K562 (cell line): Measurements from ENCODE around the gene KMT2E. TPM values are rescaled to one million over a fixed set of nuclear protein-coding genes. Genes with fewer than 3 reads are reported as not detected.

Source experiments
- ADNP ChIP-seq: fragments of 200-800 bp; sonication (Bioruptor generic); IDR thresholded peaks from 2 replicates; pipeline ENCODE4 v1.6.1; 2016; ENCODE audit warnings: missing genetic modification characterization, missing compliant biosample characterization
- BRCA1 ChIP-seq, 2 experiments: fragments of 450-650 bp in 1 of 2; sonication (generic) in 1 of 2; formaldehyde crosslinking in 1 of 2; IDR thresholded peaks; 2 replicates each; pipeline versions ENCODE4 v1.5.0 to v1.6.1; 2017 to 2020; ENCODE audit warnings: mild to moderate bottlenecking in 1 of 2, missing genetic modification reagents in 1 of 2
- CHD4 ChIP-seq: fragments of 200-600 bp; sonication (generic); IDR thresholded peaks from 3 replicates; pipeline ENCODE4 v1.6.1; 2012; ENCODE audit warnings: low read depth, mild to moderate bottlenecking, mixed read lengths, low read length, inconsistent platforms; ENCODE audit not compliant: insufficient read depth, insufficient replicate concordance, poor library complexity, severe bottlenecking
- MEIS2 ChIP-seq: fragments of 450-650 bp; IDR thresholded peaks from 2 replicates; pipeline ENCODE4 v1.6.1; 2014; ENCODE audit warnings: mild to moderate bottlenecking; ENCODE audit not compliant: partially characterized antibody
- PHB2 ChIP-seq: fragments of 450-650 bp; IDR thresholded peaks from 2 replicates; pipeline ENCODE4 v1.6.1; 2017; ENCODE audit warnings: low read depth
- RBM15 ChIP-seq: fragments of 200-400 bp; formaldehyde crosslinking; IDR thresholded peaks from 2 replicates; pipeline ENCODE4 v1.6.1; 2018; ENCODE audit warnings: mild to moderate bottlenecking, low read length, moderate library complexity; ENCODE audit not compliant: insufficient read depth
- RERE ChIP-seq: sonication (generic); formaldehyde crosslinking; IDR thresholded peaks from 2 replicates; pipeline ENCODE4 v1.8.0; 2023; ENCODE audit warnings: missing genetic modification reagents, mild to moderate bottlenecking, borderline replicate concordance
- SIRT6 ChIP-seq: IDR thresholded peaks from one replicate; pipeline ENCODE4 v1.6.1; 2012; ENCODE audit warnings: low read depth, mild to moderate bottlenecking, control low read depth, inconsistent platforms, low read length, moderate library complexity
- TCF7 ChIP-seq: sonication (generic); IDR thresholded peaks from 2 replicates; pipeline ENCODE4 v1.6.1; 2016; ENCODE audit warnings: antibody characterized with exemption, borderline replicate concordance
- TCFL5 ChIP-seq: fragments of 250-450 bp; sonication (Bioruptor Pico); conservative IDR thresholded peaks from 2 replicates; pipeline ENCODE4 v1.6.1; 2021; ENCODE audit warnings: mild to moderate bottlenecking, moderate library complexity, matching md5 sums
- WHSC1 ChIP-seq: IDR thresholded peaks from one replicate; pipeline ENCODE4 v1.6.1; 2012; ENCODE audit warnings: low read length, control low read depth, inconsistent platforms
- ZFP36 ChIP-seq: fragments of 150-350 bp; IDR thresholded peaks from 2 replicates; pipeline ENCODE4 v1.6.1; 2018; ENCODE audit warnings: low read length, low read depth; ENCODE audit not compliant: partially characterized antibody
- ZNF197 ChIP-seq: fragments of 200-800 bp; sonication (Bioruptor generic); IDR thresholded peaks from 2 replicates; pipeline ENCODE4 v1.6.1; 2016; ENCODE audit warnings: low read depth, missing genetic modification characterization, missing compliant biosample characterization
- ZNF584 ChIP-seq: fragments of 200-800 bp; sonication (Bioruptor generic); IDR thresholded peaks from 2 replicates; pipeline ENCODE4 v1.6.1; 2016; ENCODE audit warnings: low read depth, mild to moderate bottlenecking, missing genetic modification characterization, missing compliant biosample characterization
- ZNF695 ChIP-seq: fragments of 450-650 bp; formaldehyde crosslinking; IDR thresholded peaks from 2 replicates; pipeline ENCODE4 v1.4.0; 2020; ENCODE audit warnings: mild to moderate bottlenecking, moderate library complexity
- ZSCAN32 ChIP-seq: fragments of 450-650 bp; formaldehyde crosslinking; IDR thresholded peaks from 2 replicates; pipeline ENCODE4 v1.4.0; 2020; ENCODE audit warnings: mild to moderate bottlenecking, moderate library complexity
- polyA plus RNA-seq, 8 experiments: library from polyadenylated mRNA; depleted of rRNA in 4 of 8; stranded (reverse) in 5 of 8; unstranded in 3 of 8; fragments of >200 nt; fragmentation: Nextera tagmentation in 2 of 8; fragmentation: Illumina TruSeq in 1 of 8; extraction: Ambion mirVana in 2 of 8; extraction: Trizol in 1 of 8; gene quantifications; 2 replicates each; pipeline versions ENCODE4 v1.2.1 to v1.2.3, GENCODE V29; 2011 to 2014; ENCODE audit warnings: inconsistent platforms in 1 of 8, missing spikeins in 1 of 8
- total RNA-seq, 7 experiments: library from RNA; depleted of rRNA in 6 of 7; stranded (reverse); fragments of >200 nt in 6 of 7; fragmentation: Illumina TruSeq in 2 of 7; extraction: Trizol in 2 of 7; gene quantifications; 2 replicates each; pipeline versions ENCODE4 v1.2.1 to v1.2.3, GENCODE V29; 2011 to 2021; ENCODE audit warnings: low replicate concordance in 1 of 7
- TF ChIP-seq, protein P1 (sequence below): sonication (generic); formaldehyde crosslinking; IDR thresholded peaks from 2 replicates; pipeline ENCODE4 v1.8.1; 2023; ENCODE audit warnings: missing genetic modification reagents, mild to moderate bottlenecking, borderline replicate concordance

The KMT2E gene
- total and polyA plus RNA-seq, 9 of the 15 experiments (the other 6 are each of a cell fraction or from before 2014, with no cell fraction given), result 8.9 to 55.3 (median 38.1) TPM

- TF ChIP-seq RERE (CRISPR knock-in tag), result no peak; the same call in 1 of the 2 replicates
- no peak for TF ChIP-seq TCFL5 (CRISPR knock-in tag)
- TF ChIP-seq MEIS2, result peak; percentile 46
- peak; percentile 58 for TF ChIP-seq ZFP36
- TF ChIP-seq, protein P1, sequence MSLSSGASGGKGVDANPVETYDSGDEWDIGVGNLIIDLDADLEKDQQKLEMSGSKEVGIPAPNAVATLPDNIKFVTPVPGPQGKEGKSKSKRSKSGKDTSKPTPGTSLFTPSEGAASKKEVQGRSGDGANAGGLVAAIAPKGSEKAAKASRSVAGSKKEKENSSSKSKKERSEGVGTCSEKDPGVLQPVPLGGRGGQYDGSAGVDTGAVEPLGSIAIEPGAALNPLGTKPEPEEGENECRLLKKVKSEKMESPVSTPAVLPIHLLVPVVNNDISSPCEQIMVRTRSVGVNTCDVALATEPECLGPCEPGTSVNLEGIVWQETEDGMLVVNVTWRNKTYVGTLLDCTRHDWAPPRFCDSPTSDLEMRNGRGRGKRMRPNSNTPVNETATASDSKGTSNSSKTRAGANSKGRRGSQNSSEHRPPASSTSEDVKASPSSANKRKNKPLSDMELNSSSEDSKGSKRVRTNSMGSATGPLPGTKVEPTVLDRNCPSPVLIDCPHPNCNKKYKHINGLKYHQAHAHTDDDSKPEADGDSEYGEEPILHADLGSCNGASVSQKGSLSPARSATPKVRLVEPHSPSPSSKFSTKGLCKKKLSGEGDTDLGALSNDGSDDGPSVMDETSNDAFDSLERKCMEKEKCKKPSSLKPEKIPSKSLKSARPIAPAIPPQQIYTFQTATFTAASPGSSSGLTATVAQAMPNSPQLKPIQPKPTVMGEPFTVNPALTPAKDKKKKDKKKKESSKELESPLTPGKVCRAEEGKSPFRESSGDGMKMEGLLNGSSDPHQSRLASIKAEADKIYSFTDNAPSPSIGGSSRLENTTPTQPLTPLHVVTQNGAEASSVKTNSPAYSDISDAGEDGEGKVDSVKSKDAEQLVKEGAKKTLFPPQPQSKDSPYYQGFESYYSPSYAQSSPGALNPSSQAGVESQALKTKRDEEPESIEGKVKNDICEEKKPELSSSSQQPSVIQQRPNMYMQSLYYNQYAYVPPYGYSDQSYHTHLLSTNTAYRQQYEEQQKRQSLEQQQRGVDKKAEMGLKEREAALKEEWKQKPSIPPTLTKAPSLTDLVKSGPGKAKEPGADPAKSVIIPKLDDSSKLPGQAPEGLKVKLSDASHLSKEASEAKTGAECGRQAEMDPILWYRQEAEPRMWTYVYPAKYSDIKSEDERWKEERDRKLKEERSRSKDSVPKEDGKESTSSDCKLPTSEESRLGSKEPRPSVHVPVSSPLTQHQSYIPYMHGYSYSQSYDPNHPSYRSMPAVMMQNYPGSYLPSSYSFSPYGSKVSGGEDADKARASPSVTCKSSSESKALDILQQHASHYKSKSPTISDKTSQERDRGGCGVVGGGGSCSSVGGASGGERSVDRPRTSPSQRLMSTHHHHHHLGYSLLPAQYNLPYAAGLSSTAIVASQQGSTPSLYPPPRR (CRISPR knock-in tag), result 0 out of 2 replicates have a peak, but pooled peaks have one; percentile 79
- TF ChIP-seq ZNF197, result no peak
- TF ChIP-seq BRCA1 (IDR thresholded peaks at IDR 0.05), result no peak
- TF ChIP-seq BRCA1 (CRISPR knock-in tag; IDR thresholded peaks at IDR 0.05), result no peak
- no peak for TF ChIP-seq ZNF695 (CRISPR knock-in tag)
- no peak for TF ChIP-seq ADNP (tag)
- TF ChIP-seq RBM15, result 0 out of 2 replicates have a peak, but pooled peaks have one; percentile 69
- TF ChIP-seq WHSC1, result no peak
- peak; percentile 81; the same call in 1 of the 2 replicates for TF ChIP-seq TCF7
- TF ChIP-seq ZSCAN32, result 0 out of 2 replicates have a peak, but pooled peaks have one; percentile 3
- no peak for TF ChIP-seq CHD4
- TF ChIP-seq SIRT6, result no peak
- TF ChIP-seq ZNF584 (CRISPR knock-in tag), result no peak
- TF ChIP-seq PHB2, result no peak; the same call in 1 of the 2 replicates
Measured at GRCh38 chr7:105012503-105013220, 1.3 kb upstream of the KMT2E start (continued).
